ENCODE data around the gene ARHGEF1.

ARHGEF1 gene

DNA sequence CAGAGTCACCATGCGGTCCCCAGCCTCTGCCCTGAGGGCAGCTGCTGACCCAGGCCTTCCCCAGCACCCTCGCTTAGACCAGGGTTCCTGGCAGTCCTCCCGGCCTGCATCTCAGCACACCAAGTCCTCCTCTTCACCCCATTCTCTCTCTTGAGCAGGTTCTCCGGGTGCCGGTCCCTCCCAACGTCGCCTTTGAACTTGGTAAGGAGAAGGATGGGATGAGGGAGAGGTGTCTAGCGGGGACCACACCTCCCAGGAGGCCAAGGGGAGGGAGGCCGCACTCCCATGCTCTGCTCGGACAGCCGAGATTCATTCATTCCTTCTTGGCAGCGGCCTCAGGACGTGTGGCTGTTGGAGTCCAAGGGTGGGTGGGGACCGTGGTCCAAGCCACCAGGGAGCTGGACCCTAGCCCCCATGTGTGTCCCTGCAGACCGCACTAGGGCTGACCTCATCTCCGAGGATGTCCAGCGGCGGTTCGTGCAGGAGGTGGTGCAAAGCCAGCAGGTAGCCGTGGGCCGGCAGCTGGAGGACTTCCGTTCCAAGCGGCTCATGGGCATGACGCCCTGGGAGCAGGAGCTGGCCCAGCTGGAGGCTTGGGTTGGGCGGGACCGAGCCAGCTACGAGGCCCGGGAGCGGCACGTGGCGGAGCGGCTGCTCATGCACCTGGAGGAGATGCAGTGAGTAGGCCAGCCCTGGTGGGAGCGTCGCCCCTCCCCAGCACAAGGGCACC is 9.4 kb downstream of the ARHGEF1 start:
- no peaks in the 10 kb centered on the region for H3K27me3 ChIP-seq (ENCODE audit: insufficient read depth, low read length, poor library complexity, severe bottlenecking)
- H3K79me2 ChIP-seq (ENCODE audit: insufficient read depth, low read length): peaks cover 31% of the 10 kb centered on the region
- H3K36me3 ChIP-seq (ENCODE audit: insufficient read depth, low read length): peaks cover 30% of the 10 kb centered on the region; the same call in 1 of the 2 replicates
- H3K9ac ChIP-seq (ENCODE audit: low read depth, low read length, poor library complexity, severe bottlenecking): no peak overlapping the region
- H2AFZ ChIP-seq (ENCODE audit: low read length): no peak overlapping the region
- peaks cover 11% of the 10 kb centered on the region for H4K20me1 ChIP-seq (ENCODE audit: insufficient read depth, low read length, poor library complexity, severe bottlenecking)
- peaks cover 31% of the 10 kb centered on the region for H3K4me1 ChIP-seq (ENCODE audit: insufficient read depth, low read length, poor library complexity, severe bottlenecking)
- no peaks in the 10 kb centered on the region for H3K9me3 ChIP-seq (ENCODE audit: insufficient read depth, low read depth, low read length)
- H3K9me2 ChIP-seq (replicated peaks; ENCODE audit: low read depth, low read length): no peaks in the 10 kb centered on the region
- no peak for TF ChIP-seq EZH2phosphoT487 (IDR thresholded peaks at IDR 0.05; ENCODE audit: borderline replicate concordance)
- TF ChIP-seq, protein P1, sequence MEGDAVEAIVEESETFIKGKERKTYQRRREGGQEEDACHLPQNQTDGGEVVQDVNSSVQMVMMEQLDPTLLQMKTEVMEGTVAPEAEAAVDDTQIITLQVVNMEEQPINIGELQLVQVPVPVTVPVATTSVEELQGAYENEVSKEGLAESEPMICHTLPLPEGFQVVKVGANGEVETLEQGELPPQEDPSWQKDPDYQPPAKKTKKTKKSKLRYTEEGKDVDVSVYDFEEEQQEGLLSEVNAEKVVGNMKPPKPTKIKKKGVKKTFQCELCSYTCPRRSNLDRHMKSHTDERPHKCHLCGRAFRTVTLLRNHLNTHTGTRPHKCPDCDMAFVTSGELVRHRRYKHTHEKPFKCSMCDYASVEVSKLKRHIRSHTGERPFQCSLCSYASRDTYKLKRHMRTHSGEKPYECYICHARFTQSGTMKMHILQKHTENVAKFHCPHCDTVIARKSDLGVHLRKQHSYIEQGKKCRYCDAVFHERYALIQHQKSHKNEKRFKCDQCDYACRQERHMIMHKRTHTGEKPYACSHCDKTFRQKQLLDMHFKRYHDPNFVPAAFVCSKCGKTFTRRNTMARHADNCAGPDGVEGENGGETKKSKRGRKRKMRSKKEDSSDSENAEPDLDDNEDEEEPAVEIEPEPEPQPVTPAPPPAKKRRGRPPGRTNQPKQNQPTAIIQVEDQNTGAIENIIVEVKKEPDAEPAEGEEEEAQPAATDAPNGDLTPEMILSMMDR (conservative IDR thresholded peaks at IDR 0.05; ENCODE audit: low read length): no peak
- no peak overlapping the region for H3K4me3 ChIP-seq (ENCODE audit: low read length, poor library complexity, severe bottlenecking)
- no peaks in the 10 kb centered on the region for H3F3A ChIP-seq (ENCODE audit: low read depth)
- H3K4me2 ChIP-seq (ENCODE audit: low read depth, low read length, poor library complexity, severe bottlenecking): no peak overlapping the region

DNA sequence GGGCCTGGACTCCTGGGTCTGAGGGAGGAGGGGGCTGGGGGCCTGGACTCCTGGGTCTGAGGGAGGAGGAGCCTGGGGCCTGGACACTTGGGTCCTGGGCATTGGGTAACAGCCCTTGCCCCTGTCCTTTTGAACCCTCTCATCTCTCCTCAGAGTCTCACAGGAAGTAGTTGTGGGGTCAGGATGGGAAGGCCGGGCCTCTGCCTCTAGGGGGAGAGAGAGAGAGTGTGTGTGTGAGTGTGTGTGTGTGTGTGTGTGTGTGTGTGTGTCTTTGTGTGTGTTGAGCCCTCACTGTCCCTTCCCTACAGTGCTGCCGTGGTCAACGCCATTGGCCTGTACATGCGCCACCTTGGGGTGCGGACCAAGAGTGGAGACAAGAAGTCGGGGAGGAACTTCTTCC is 10.9 kb downstream of the ARHGEF1 start:
- Histone ChIP-seq H3K79me2 (ENCODE audit: insufficient read depth, low read length) (peaks cover 18% of the 10 kb centered on the region), H3K4me3 (ENCODE audit: low read length, poor library complexity, severe bottlenecking) (no peak overlapping the region), H3K9ac (ENCODE audit: low read depth, low read length, poor library complexity, severe bottlenecking) (no peak overlapping the region), H3K27me3 (ENCODE audit: insufficient read depth, low read length, poor library complexity, severe bottlenecking) (no peaks in the 10 kb centered on the region), H3K36me3 (ENCODE audit: insufficient read depth, low read length) (peaks cover 39% of the 10 kb centered on the region; the same call in 1 of the 2 replicates), H3K9me3 (ENCODE audit: insufficient read depth, low read depth, low read length) (no peaks in the 10 kb centered on the region), H3F3A (ENCODE audit: low read depth) (no peaks in the 10 kb centered on the region), H2AFZ (ENCODE audit: low read length) (no peak overlapping the region), H3K9me2 (replicated peaks; ENCODE audit: low read depth, low read length) (no peaks in the 10 kb centered on the region), H3K4me2 (ENCODE audit: low read depth, low read length, poor library complexity, severe bottlenecking) (no peak overlapping the region), H4K20me1 (ENCODE audit: insufficient read depth, low read length, poor library complexity, severe bottlenecking) (peaks cover 4% of the 10 kb centered on the region), H3K4me1 (ENCODE audit: insufficient read depth, low read length, poor library complexity, severe bottlenecking) (peaks cover 16% of the 10 kb centered on the region)
- TF ChIP-seq, protein P1 (conservative IDR thresholded peaks at IDR 0.05; ENCODE audit: low read length): peak; percentile 55
- no peak for TF ChIP-seq EZH2phosphoT487 (IDR thresholded peaks at IDR 0.05; ENCODE audit: borderline replicate concordance)

DNA sequence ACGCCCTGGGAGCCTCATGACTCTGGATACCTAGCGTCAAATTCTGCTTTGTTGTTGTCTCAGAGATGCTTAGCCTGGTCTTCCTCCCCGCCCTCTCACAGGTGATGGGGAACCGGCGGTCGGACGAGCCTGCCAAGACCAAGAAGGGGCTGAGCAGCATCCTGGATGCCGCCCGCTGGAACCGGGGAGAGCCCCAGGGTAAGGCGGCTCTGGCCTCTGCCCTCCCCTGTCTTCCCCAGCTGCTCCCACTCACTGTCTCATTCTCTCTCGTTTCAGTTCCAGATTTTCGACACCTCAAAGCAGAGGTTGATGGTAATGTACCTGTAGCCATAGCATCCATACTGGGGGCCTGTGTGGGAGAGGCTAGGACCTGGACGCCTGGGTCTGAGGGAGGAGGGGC is 11.4 kb downstream of the ARHGEF1 start:
- Histone ChIP-seq H3K9me2 (replicated peaks; ENCODE audit: low read depth, low read length) (no peaks in the 10 kb centered on the region), H3K9ac (ENCODE audit: low read depth, low read length, poor library complexity, severe bottlenecking) (no peak overlapping the region), H3K36me3 (ENCODE audit: insufficient read depth, low read length) (peaks cover 38% of the 10 kb centered on the region; the same call in 1 of the 2 replicates), H3K4me2 (ENCODE audit: low read depth, low read length, poor library complexity, severe bottlenecking) (no peak overlapping the region), H3K9me3 (ENCODE audit: insufficient read depth, low read depth, low read length) (no peaks in the 10 kb centered on the region), H3K79me2 (ENCODE audit: insufficient read depth, low read length) (peaks cover 13% of the 10 kb centered on the region), H3K4me1 (ENCODE audit: insufficient read depth, low read length, poor library complexity, severe bottlenecking) (peaks cover 12% of the 10 kb centered on the region), H3F3A (ENCODE audit: low read depth) (no peaks in the 10 kb centered on the region), H2AFZ (ENCODE audit: low read length) (no peak overlapping the region), H4K20me1 (ENCODE audit: insufficient read depth, low read length, poor library complexity, severe bottlenecking) (peaks cover 4% of the 10 kb centered on the region), H3K4me3 (ENCODE audit: low read length, poor library complexity, severe bottlenecking) (no peak overlapping the region), H3K27me3 (ENCODE audit: insufficient read depth, low read length, poor library complexity, severe bottlenecking) (no peaks in the 10 kb centered on the region)
- TF ChIP-seq EZH2phosphoT487 (IDR thresholded peaks at IDR 0.05; ENCODE audit: borderline replicate concordance): no peak
- TF ChIP-seq, protein P1 (conservative IDR thresholded peaks at IDR 0.05; ENCODE audit: low read length): no peak
